HepG2 (cell line): ENCODE measurements around the gene PSMD3. TPM values are rescaled to one million over a fixed set of nuclear protein-coding genes. Genes with fewer than 3 reads are reported as not detected.
A peak's percentile ranks its signal among the peaks of the same experiment; 100 is the strongest.

Source experiments
- ATAC-seq: fragments of 200-7000 bp; cut with Tn5 transposase; 3 replicates; pipeline ENCODE4 v1.9.1; 2020; ENCODE audit warnings: mild to moderate bottlenecking, moderate library complexity
- BruUV-seq: library from RNA; stranded (reverse); fragments of 400-500 nt; replicated peaks from 2 replicates; lab custom pipeline; 2021; lab: Mats Ljungman, UMichigan
- CTCF ChIA-PET: fragments of 300-600 bp; formaldehyde crosslinking; extraction: SDS; loops from one replicate; lab custom pipeline; 2021; ENCODE audit warnings: low total read pairs, inconsistent platforms, low intra/inter-chr PET ratio; lab: Yijun Ruan, JAX
- POLR2A ChIA-PET: fragments of 350-600 bp; sonication (Branson Sonifier 250); formaldehyde crosslinking; loops from one replicate; lab custom pipeline; 2020; ENCODE audit warnings: antibody characterized with exemption, inconsistent platforms; lab: Yijun Ruan, JAX
- DNase-seq: peaks from one replicate; pipeline ENCODE4 v3.0.0-alpha.2; 2015; ENCODE audit warnings: low spot score
- FAIRE-seq: peaks from 3 replicates; lab custom pipeline; 2011; peaks lifted over from hg19 to GRCh38; lab: Jason Lieb, UNC
- H2AFZ ChIP-seq: one replicate; pipeline ENCODE4 v1.6.1; 2011; ENCODE audit warnings: low read length, inconsistent platforms
- H3K27ac ChIP-seq: fragments of 300-600 bp; 3 replicates; pipeline ENCODE4 v1.8.0; 2011; ENCODE audit warnings: mixed run types, mild to moderate bottlenecking, mixed read lengths, low read length, inconsistent platforms; ENCODE audit not compliant: insufficient read depth; ENCODE audit errors: extremely low read length
- H3K27me3 ChIP-seq, 2 experiments: fragments of 200-600 bp in 1 of 2; 2 replicates in 1 of 2; 3 replicates in 1 of 2; pipeline versions ENCODE4 v1.6.0 to v1.8.0; 2011; ENCODE audit warnings: low read length in 2 of 2, mild to moderate bottlenecking in 2 of 2, moderate library complexity in 2 of 2, inconsistent platforms in 1 of 2; ENCODE audit not compliant: insufficient read depth in 2 of 2, control insufficient read depth in 1 of 2
- H3K36me3 ChIP-seq, 2 experiments: fragments of 200-600 bp in 1 of 2; replicated peaks in 1 of 2; 2 replicates in 1 of 2; 3 replicates in 1 of 2; pipeline versions ENCODE4 v1.5.1 to v1.8.0; 2011; ENCODE audit warnings: low read length in 2 of 2, inconsistent platforms in 1 of 2; ENCODE audit not compliant: insufficient read depth in 2 of 2, control insufficient read depth in 1 of 2
- H3K4me1 ChIP-seq: 2 replicates; pipeline ENCODE4 v1.5.1; 2012; ENCODE audit warnings: low read length, inconsistent platforms; ENCODE audit not compliant: insufficient read depth
- H3K4me2 ChIP-seq: 2 replicates; pipeline ENCODE4 v1.6.0; 2011; ENCODE audit warnings: low read depth, low read length, inconsistent platforms
- H3K4me3 ChIP-seq, 3 experiments: fragments of 200-600 bp in 1 of 3; sonication (generic), shearing (Covaris generic) in 1 of 3; replicated peaks in 1 of 3; 2 replicates each; pipeline ENCODE4 v1.5.1; 2011 to 2016; ENCODE audit warnings: low read length in 3 of 3, inconsistent platforms in 2 of 3, low read depth in 2 of 3, mild to moderate bottlenecking in 2 of 3, control low read depth in 1 of 3, mixed read lengths in 1 of 3; ENCODE audit not compliant: insufficient read depth in 1 of 3
- H3K79me2 ChIP-seq: one replicate; pipeline ENCODE4 v1.6.1; 2011; ENCODE audit warnings: low read length, inconsistent platforms; ENCODE audit not compliant: insufficient read depth
- H3K9ac ChIP-seq: 2 replicates; pipeline ENCODE4 v1.6.0; 2011; ENCODE audit warnings: mild to moderate bottlenecking, low read depth, low read length, inconsistent platforms; ENCODE audit not compliant: insufficient read depth
- H3K9me3 ChIP-seq: 2 replicates; pipeline ENCODE4 v1.5.1; 2012; ENCODE audit warnings: mild to moderate bottlenecking, low read length
- H4K20me1 ChIP-seq: 2 replicates; pipeline ENCODE4 v1.6.0; 2011; ENCODE audit warnings: inconsistent platforms, mild to moderate bottlenecking, low read length, moderate library complexity; ENCODE audit not compliant: insufficient read depth
- KMT2A ChIP-seq: sonication (generic); formaldehyde crosslinking; IDR thresholded peaks from 2 replicates; pipeline ENCODE4 v1.4.0; 2020; ENCODE audit warnings: missing genetic modification reagents
- MTERF4 ChIP-seq: sonication (generic); formaldehyde crosslinking; IDR thresholded peaks from 2 replicates; pipeline ENCODE4 v1.8.0; 2023; ENCODE audit warnings: mild to moderate bottlenecking, missing genetic modification reagents
- ZNF207 ChIP-seq: fragments of 450-650 bp; IDR thresholded peaks from 2 replicates; pipeline ENCODE4 v1.6.1; 2016; ENCODE audit warnings: antibody characterized with exemption, borderline replicate concordance
- ZNF276 ChIP-seq: sonication (generic); formaldehyde crosslinking; IDR thresholded peaks from 2 replicates; pipeline ENCODE4 v1.4.0; 2020; ENCODE audit warnings: mild to moderate bottlenecking, low read depth, missing genetic modification reagents
- WGBS: methylation state at CpG from one replicate; pipeline ENCODE4 v1.1.6; 2017; ENCODE audit warnings: low lambda C conversion rate; 5-methylcytosine and 5-hydroxymethylcytosine counted together
- in situ Hi-C: cut with HindIII; loops from 2 replicates; pipeline ENCODE4 v1.10.0; 2017; ENCODE audit warnings: low pct_unique_long_range_greater_than_20kb; ENCODE audit not compliant: extremely low pct_ligation_motif_present
- intact Hi-C: fragments of 100-400 bp; cut with micrococcal nuclease; formaldehyde crosslinking; loops from one replicate; pipeline ENCODE4 v1.10.0; 2022; ENCODE audit not compliant: unreplicated experiment
- polyA plus RNA-seq, 8 experiments: library from polyadenylated mRNA; depleted of rRNA in 3 of 8; stranded (reverse) in 7 of 8; unstranded in 1 of 8; fragments of >200 nt; fragmentation: Illumina TruSeq in 4 of 8; extraction: Trizol in 4 of 8; gene quantifications; 2 replicates each; pipeline versions ENCODE4 v1.2.1 to v1.2.3, GENCODE V29; 2011 to 2016; ENCODE audit warnings: low read depth in 4 of 8, missing spikeins in 1 of 8, mixed read lengths in 1 of 8; ENCODE audit not compliant: insufficient read depth in 1 of 8
- total RNA-seq, 5 experiments: library from RNA; depleted of rRNA; stranded (reverse); fragments of >200 nt; fragmentation: Illumina TruSeq; extraction: Trizol; gene quantifications; 2 replicates each; pipeline ENCODE4 v1.2.3, GENCODE V29; 2016; ENCODE audit warnings: low read depth in 1 of 5
- TF ChIP-seq, protein P1 (sequence below): sonication (generic); formaldehyde crosslinking; IDR thresholded peaks from 2 replicates; pipeline ENCODE4 v1.4.0; 2020; ENCODE audit warnings: mild to moderate bottlenecking, missing genetic modification reagents
- TF ChIP-seq, protein P2 (sequence below): IDR thresholded peaks from 2 replicates; pipeline ENCODE4 v1.6.1; 2016; ENCODE audit warnings: low read depth
- TF ChIP-seq, protein P3 (sequence below): sonication (generic); formaldehyde crosslinking; IDR thresholded peaks from 2 replicates; pipeline ENCODE4 v1.5.0; 2020; ENCODE audit warnings: missing genetic modification reagents

The PSMD3 gene
- total and polyA plus RNA-seq, 2 of the 13 experiments (the other 11 are each of a cell fraction or from before 2014, with no cell fraction given) = 97.4 to 146 TPM

DNA sequence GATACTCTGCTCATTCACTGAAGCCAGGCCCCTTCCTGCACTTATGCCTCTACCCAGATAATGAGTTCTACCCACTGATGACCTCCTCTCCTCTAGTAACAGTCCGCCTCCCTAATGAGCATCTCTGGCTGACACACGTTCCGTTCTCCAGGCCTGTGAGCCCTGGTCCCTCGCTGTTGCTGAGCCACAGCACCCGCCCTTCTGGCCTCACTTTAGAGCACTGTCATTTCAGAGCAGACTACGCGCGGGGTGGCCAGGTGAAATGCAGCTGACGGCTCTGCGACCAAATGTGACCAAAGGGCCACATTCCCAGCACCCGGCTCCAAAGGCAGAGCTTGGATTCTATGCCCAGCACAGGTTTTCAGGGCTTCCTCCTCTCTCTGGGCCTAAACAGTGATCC is 13.8 kb downstream of the PSMD3 start:
- ChIA-PET POLR2A (no interaction called here), CTCF (no interaction called here)
- BruUV-seq = no TSS peak
- Histone ChIP-seq H3K27me3 (no peaks in the 10 kb centered on the region), H4K20me1 (no peaks in the 10 kb centered on the region), H2AFZ (no peak overlapping the region), H3K79me2 (no peaks in the 10 kb centered on the region), H3K9me3 (no peaks in the 10 kb centered on the region), H3K4me1 (no peaks in the 10 kb centered on the region), H3K27ac (no peak overlapping the region), H3K4me2 (no peak overlapping the region), H3K9ac (no peak overlapping the region), H3K36me3 (peaks cover 52 to 80% of the 10 kb centered on the region in 2 experiments), H3K4me3 (no peak overlapping the region)
- TF ChIP-seq, protein P1, sequence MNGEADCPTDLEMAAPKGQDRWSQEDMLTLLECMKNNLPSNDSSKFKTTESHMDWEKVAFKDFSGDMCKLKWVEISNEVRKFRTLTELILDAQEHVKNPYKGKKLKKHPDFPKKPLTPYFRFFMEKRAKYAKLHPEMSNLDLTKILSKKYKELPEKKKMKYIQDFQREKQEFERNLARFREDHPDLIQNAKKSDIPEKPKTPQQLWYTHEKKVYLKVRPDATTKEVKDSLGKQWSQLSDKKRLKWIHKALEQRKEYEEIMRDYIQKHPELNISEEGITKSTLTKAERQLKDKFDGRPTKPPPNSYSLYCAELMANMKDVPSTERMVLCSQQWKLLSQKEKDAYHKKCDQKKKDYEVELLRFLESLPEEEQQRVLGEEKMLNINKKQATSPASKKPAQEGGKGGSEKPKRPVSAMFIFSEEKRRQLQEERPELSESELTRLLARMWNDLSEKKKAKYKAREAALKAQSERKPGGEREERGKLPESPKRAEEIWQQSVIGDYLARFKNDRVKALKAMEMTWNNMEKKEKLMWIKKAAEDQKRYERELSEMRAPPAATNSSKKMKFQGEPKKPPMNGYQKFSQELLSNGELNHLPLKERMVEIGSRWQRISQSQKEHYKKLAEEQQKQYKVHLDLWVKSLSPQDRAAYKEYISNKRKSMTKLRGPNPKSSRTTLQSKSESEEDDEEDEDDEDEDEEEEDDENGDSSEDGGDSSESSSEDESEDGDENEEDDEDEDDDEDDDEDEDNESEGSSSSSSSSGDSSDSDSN = 0 out of 2 replicates have a peak, but pooled peaks have one; percentile 3
- TF ChIP-seq ZNF276 (CRISPR knock-in tag) = no peak
- TF ChIP-seq, protein P2, sequence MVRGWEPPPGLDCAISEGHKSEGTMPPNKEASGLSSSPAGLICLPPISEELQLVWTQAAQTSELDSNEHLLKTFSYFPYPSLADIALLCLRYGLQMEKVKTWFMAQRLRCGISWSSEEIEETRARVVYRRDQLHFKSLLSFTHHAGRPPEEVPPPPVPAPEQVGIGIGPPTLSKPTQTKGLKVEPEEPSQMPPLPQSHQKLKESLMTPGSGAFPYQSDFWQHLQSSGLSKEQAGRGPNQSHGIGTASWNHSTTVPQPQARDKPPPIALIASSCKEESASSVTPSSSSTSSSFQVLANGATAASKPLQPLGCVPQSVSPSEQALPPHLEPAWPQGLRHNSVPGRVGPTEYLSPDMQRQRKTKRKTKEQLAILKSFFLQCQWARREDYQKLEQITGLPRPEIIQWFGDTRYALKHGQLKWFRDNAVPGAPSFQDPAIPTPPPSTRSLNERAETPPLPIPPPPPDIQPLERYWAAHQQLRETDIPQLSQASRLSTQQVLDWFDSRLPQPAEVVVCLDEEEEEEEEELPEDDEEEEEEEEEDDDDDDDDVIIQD = no peak
- no peak for TF ChIP-seq ZNF207
- TF ChIP-seq, protein P3, sequence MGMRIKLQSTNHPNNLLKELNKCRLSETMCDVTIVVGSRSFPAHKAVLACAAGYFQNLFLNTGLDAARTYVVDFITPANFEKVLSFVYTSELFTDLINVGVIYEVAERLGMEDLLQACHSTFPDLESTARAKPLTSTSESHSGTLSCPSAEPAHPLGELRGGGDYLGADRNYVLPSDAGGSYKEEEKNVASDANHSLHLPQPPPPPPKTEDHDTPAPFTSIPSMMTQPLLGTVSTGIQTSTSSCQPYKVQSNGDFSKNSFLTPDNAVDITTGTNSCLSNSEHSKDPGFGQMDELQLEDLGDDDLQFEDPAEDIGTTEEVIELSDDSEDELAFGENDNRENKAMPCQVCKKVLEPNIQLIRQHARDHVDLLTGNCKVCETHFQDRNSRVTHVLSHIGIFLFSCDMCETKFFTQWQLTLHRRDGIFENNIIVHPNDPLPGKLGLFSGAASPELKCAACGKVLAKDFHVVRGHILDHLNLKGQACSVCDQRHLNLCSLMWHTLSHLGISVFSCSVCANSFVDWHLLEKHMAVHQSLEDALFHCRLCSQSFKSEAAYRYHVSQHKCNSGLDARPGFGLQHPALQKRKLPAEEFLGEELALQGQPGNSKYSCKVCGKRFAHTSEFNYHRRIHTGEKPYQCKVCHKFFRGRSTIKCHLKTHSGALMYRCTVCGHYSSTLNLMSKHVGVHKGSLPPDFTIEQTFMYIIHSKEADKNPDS (CRISPR knock-in tag) = no peak
- no peak for TF ChIP-seq KMT2A (CRISPR knock-in tag)
- TF ChIP-seq MTERF4 = no peak
- DNase-seq = no peak
- no peak for FAIRE-seq
- intact Hi-C loops = no loop called here
- in situ Hi-C loops = no loop called here
- no peak for ATAC-seq
- WGBS = 96% methylated on average over 11 of the region's 11 CpGs
